ENCODE measurements around the gene PRSS48. TPM values are rescaled to one million over a fixed set of nuclear protein-coding genes. Genes with fewer than 3 reads are reported as not detected.

PRSS48 gene
- polyA plus RNA-seq, 2 of the 4 experiments (the other 2 are of a cell fraction) = not detected

DNA sequence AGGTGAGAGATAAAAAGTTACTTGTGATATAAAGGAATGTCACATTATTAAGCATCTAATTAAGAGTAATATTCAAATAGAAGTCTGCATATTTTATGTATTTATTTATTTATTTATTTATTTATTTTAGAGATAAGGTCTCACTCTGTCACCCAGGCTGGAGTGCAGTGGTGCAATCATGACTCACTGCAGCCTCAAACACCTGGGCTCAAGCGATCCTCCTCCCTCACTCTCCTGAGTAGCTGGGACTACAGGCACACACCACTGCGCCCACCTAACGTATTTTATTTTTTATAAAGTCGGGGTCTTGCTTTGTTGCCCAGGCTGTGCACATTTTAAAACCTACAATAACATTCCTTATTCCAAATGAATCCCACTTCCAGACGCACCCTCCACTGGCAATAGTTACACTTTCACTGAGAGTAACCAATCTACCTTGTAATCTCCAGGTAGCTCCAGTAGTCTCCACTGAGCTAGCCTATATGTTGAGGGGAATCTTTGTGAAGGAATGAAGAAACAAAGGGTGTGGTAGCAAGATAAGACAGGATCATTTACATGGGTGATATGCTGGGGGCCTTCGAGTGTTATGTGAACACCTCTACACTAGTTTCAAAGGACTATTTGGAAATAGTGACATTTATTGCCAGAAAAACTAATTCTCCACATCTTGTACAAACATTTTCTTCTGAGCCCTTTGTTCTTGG lies 36.5 kb downstream of the PRSS48 start:
- 92% methylated on average over 6 of the region's 6 CpGs for WGBS (ENCODE audit: missing lambda C conversion rate)
- Histone ChIP-seq H3K4me1 (peaks cover 34% of the 10 kb centered on the region), H3K4me3 (no peak overlapping the region), H3K9me3 (no peaks in the 10 kb centered on the region), H3K4me2 (no peak overlapping the region), H3K27ac (no peak overlapping the region)
- ATAC-seq (no peak), FAIRE-seq (no peak), DNase-seq (ENCODE audit: low read depth in 1 of 2, low spot score in 1 of 2) (no peak)
- ChIA-PET CTCF (no interaction called here), POLR2A (no interaction called here)
- TF ChIP-seq MYC (IDR thresholded peaks at IDR 0.05; ENCODE audit: borderline replicate concordance, low read length) = no peak
- no peak for TF ChIP-seq POLR2AphosphoS2 (conservative IDR thresholded peaks at IDR 0.05; ENCODE audit: low read length)
- no peak for TF ChIP-seq ESRRA (IDR thresholded peaks at IDR 0.05; ENCODE audit: borderline replicate concordance, low read length)
- TF ChIP-seq EHF (CRISPR knock-in tag; IDR thresholded peaks at IDR 0.05) = no peak
- no peak for TF ChIP-seq ZFP36 (IDR thresholded peaks at IDR 0.05; ENCODE audit: borderline replicate concordance, partially characterized antibody)
- no peak for TF ChIP-seq NPAS2 (CRISPR knock-in tag; IDR thresholded peaks at IDR 0.05; ENCODE audit: borderline replicate concordance)
- no peak for TF ChIP-seq ZC3H11A (IDR thresholded peaks at IDR 0.05)
- TF ChIP-seq, protein P1, sequence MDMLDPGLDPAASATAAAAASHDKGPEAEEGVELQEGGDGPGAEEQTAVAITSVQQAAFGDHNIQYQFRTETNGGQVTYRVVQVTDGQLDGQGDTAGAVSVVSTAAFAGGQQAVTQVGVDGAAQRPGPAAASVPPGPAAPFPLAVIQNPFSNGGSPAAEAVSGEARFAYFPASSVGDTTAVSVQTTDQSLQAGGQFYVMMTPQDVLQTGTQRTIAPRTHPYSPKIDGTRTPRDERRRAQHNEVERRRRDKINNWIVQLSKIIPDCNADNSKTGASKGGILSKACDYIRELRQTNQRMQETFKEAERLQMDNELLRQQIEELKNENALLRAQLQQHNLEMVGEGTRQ (IDR thresholded peaks at IDR 0.05) = no peak
- no peak for TF ChIP-seq RCOR1 (IDR thresholded peaks at IDR 0.05; ENCODE audit: low read depth, low read length)
- TF ChIP-seq ZNF302 (CRISPR knock-in tag; IDR thresholded peaks at IDR 0.05) = no peak
- TF ChIP-seq, protein P2, sequence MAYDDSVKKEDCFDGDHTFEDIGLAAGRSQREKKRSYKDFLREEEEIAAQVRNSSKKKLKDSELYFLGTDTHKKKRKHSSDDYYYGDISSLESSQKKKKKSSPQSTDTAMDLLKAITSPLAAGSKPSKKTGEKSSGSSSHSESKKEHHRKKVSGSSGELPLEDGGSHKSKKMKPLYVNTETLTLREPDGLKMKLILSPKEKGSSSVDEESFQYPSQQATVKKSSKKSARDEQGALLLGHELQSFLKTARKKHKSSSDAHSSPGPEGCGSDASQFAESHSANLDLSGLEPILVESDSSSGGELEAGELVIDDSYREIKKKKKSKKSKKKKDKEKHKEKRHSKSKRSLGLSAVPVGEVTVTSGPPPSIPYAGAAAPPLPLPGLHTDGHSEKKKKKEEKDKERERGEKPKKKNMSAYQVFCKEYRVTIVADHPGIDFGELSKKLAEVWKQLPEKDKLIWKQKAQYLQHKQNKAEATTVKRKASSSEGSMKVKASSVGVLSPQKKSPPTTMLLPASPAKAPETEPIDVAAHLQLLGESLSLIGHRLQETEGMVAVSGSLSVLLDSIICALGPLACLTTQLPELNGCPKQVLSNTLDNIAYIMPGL (CRISPR knock-in tag; IDR thresholded peaks at IDR 0.05; ENCODE audit: borderline replicate concordance) = no peak
- TF ChIP-seq, protein P3, sequence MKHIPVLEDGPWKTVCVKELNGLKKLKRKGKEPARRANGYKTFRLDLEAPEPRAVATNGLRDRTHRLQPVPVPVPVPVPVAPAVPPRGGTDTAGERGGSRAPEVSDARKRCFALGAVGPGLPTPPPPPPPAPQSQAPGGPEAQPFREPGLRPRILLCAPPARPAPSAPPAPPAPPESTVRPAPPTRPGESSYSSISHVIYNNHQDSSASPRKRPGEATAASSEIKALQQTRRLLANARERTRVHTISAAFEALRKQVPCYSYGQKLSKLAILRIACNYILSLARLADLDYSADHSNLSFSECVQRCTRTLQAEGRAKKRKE (CRISPR knock-in tag; IDR thresholded peaks at IDR 0.05; ENCODE audit: low read depth) = no peak
- TF ChIP-seq EHMT2 (IDR thresholded peaks at IDR 0.05; ENCODE audit: low read depth) = no peak

DNA sequence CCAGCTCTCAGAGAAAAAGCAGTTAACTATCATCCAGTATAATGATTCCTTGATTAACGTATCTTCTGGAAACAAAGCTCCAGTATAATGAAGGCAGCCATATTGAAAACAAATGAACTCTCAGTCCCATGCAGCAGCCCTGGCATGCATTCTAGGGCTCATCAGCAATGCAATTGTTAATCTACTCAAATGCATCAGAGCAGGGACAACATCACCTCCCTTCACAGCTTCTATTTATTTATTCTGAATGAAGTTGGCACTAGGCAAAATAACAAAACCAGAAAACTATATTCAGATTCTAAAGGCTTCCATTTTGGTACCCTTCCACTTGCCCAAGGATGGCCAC lies 37.0 kb downstream of the PRSS48 start:
- TF ChIP-seq SREBF2 (IDR thresholded peaks at IDR 0.05) (no peak), HDAC2 (IDR thresholded peaks at IDR 0.05) (no peak), TFCP2L1 (CRISPR knock-in tag; IDR thresholded peaks at IDR 0.05) (no peak), EHF (CRISPR knock-in tag; IDR thresholded peaks at IDR 0.05) (no peak), EHMT2 (IDR thresholded peaks at IDR 0.05; ENCODE audit: low read depth) (no peak), PHF8 (IDR thresholded peaks at IDR 0.05; ENCODE audit: borderline replicate concordance, low read depth) (no peak), HOXB5 (CRISPR knock-in tag; IDR thresholded peaks at IDR 0.05) (no peak), MAFK (IDR thresholded peaks at IDR 0.05; ENCODE audit: partially characterized antibody) (no peak), ZNF302 (CRISPR knock-in tag; IDR thresholded peaks at IDR 0.05) (no peak), POLR2A (IDR thresholded peaks at IDR 0.05; ENCODE audit: low read length) (no peak), MYC (IDR thresholded peaks at IDR 0.05; ENCODE audit: borderline replicate concordance, low read length) (no peak), RNF2 (IDR thresholded peaks at IDR 0.05; ENCODE audit: borderline replicate concordance, low read depth) (no peak), ZSCAN20 (CRISPR knock-in tag; IDR thresholded peaks at IDR 0.05) (no peak), RAD21 (conservative IDR thresholded peaks at IDR 0.05 in 1 of 2, IDR thresholded peaks at IDR 0.05 in 1 of 2) (no peak), HOXB13 (CRISPR knock-in tag; IDR thresholded peaks at IDR 0.05; ENCODE audit: low read depth) (no peak), KDM1A (IDR thresholded peaks at IDR 0.05; ENCODE audit: low read depth) (no peak), HEYL (CRISPR knock-in tag; IDR thresholded peaks at IDR 0.05) (no peak), POLR2AphosphoS2 (conservative IDR thresholded peaks at IDR 0.05; ENCODE audit: low read length) (no peak)
- TF ChIP-seq, protein P4, sequence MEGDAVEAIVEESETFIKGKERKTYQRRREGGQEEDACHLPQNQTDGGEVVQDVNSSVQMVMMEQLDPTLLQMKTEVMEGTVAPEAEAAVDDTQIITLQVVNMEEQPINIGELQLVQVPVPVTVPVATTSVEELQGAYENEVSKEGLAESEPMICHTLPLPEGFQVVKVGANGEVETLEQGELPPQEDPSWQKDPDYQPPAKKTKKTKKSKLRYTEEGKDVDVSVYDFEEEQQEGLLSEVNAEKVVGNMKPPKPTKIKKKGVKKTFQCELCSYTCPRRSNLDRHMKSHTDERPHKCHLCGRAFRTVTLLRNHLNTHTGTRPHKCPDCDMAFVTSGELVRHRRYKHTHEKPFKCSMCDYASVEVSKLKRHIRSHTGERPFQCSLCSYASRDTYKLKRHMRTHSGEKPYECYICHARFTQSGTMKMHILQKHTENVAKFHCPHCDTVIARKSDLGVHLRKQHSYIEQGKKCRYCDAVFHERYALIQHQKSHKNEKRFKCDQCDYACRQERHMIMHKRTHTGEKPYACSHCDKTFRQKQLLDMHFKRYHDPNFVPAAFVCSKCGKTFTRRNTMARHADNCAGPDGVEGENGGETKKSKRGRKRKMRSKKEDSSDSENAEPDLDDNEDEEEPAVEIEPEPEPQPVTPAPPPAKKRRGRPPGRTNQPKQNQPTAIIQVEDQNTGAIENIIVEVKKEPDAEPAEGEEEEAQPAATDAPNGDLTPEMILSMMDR (IDR thresholded peaks at IDR 0.05) = no peak
- TF ChIP-seq, protein P5, sequence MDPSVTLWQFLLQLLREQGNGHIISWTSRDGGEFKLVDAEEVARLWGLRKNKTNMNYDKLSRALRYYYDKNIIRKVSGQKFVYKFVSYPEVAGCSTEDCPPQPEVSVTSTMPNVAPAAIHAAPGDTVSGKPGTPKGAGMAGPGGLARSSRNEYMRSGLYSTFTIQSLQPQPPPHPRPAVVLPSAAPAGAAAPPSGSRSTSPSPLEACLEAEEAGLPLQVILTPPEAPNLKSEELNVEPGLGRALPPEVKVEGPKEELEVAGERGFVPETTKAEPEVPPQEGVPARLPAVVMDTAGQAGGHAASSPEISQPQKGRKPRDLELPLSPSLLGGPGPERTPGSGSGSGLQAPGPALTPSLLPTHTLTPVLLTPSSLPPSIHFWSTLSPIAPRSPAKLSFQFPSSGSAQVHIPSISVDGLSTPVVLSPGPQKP (IDR thresholded peaks at IDR 0.05; ENCODE audit: low read depth, low read length) = no peak
- H3K4me1 ChIP-seq = peaks cover 36% of the 10 kb centered on the region
- ATAC-seq = no peak
- DNase-seq (ENCODE audit: low read depth in 1 of 2, low spot score in 1 of 2) = no peak
- CTCF ChIA-PET = no interaction called here
- no peak overlapping the region for H3K4me2 ChIP-seq
- POLR2A ChIA-PET = no interaction called here
- no peak overlapping the region for H3K27ac ChIP-seq
- no peaks in the 10 kb centered on the region for H3K9me3 ChIP-seq
- WGBS (ENCODE audit: missing lambda C conversion rate) = 100% methylated on average over 1 of the region's 1 CpG
- no peak for FAIRE-seq
- H3K4me3 ChIP-seq = no peak overlapping the region
